ENCODE results near the gene PACRG.

PACRG gene

DNA sequence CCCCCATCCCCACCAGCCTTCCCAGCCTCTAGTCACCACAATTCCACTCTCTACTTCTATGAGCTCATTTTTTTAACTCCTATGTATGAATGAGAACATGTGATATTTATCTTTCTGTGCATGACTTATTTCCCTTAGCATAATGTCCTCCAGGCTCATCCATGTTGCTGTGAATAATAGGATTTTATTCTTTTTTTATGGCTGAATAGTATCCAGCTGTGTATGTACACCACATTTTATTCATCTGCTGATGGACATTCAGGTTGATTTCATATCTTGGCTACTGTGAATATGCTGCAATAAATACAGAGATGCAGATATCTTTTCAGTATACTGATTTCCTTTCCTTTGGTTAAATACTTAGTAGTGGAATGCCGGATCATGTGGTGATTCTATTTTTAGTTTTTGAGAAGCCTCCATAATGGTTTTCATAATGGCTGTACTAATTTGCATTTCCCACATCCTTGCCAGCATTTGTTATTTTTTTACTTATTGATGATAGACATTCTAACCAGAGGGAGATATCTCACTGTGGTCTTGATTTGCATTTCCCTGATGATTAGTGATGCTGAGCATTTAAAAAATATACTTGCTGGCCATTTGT is 194.9 kb downstream of the PACRG start:
- H3K9me3 Mint-ChIP-seq = peaks cover 19 to 21% of the 10 kb centered on the region in 2 donors

DNA sequence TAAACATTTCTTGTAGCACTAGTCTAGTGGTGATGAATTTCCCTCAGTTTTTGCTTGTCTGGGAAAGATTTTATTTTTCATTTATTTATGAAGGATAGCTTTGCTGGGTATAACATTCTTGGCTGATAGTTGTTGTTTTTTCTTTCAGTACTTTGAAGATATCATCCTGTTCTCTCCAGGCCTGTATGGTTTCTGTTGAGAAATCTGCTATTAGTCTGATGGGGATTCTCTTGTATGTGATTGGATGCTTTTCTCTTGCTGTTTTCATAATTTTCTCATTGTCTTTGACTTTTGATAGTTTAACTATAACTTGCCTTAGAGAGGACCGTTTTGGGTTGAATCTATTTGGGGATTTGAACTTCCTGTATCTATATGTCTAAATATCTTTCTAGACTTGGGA is 207.1 kb downstream of the PACRG start:
- Mint-ChIP-seq H3K36me3 (peaks cover 0 to 3% of the 10 kb centered on the region in 2 donors), H3K27me3 (no peaks in the 10 kb centered on the region), H3K4me1 (no peaks in the 10 kb centered on the region), H3K4me3 (no peak overlapping the region), H3K9me3 (peaks cover 13 to 22% of the 10 kb centered on the region in 2 donors), H3K27ac (no peak overlapping the region)
- ATAC-seq (replicated peaks) (no peak), DNase-seq (no peak)

More for the DNA sequence above, 194.9 kb downstream of the PACRG start:
- no peak for DNase-seq
- no peak for ATAC-seq (replicated peaks)
- Mint-ChIP-seq H3K36me3 (peaks cover 0 to 2% of the 10 kb centered on the region in 2 donors), H3K4me1 (no peaks in the 10 kb centered on the region), H3K27ac (no peak overlapping the region), H3K27me3 (no peaks in the 10 kb centered on the region), H3K4me3 (no peak overlapping the region)

DNA sequence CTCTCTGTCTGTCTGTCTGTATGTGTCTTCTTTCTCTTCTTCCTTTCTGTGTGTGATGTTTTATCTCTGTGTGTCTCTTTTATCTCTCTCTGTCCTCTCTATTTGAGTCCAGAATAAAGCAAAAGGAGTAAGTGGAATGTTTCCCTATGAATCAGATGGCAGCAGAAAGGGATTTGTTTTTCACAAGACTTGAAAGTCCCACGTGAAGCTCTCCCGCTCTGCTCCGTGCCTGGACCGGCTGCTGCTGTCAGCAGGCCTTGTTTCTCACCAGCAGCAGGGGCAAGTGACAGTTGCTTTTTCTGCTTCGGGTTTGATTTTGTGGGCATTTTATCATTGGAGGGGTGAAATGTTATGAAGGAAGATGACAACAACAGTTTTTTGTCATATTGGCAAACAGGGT is 212.7 kb downstream of the PACRG start:
- Mint-ChIP-seq H3K27ac (no peak overlapping the region), H3K27me3 (no peaks in the 10 kb centered on the region), H3K36me3 (no peaks in the 10 kb centered on the region), H3K9me3 (peaks cover 16 to 18% of the 10 kb centered on the region in 2 donors), H3K4me1 (no peaks in the 10 kb centered on the region), H3K4me3 (no peak overlapping the region)
- DNase-seq (no peak), ATAC-seq (replicated peaks) (no peak)

DNA sequence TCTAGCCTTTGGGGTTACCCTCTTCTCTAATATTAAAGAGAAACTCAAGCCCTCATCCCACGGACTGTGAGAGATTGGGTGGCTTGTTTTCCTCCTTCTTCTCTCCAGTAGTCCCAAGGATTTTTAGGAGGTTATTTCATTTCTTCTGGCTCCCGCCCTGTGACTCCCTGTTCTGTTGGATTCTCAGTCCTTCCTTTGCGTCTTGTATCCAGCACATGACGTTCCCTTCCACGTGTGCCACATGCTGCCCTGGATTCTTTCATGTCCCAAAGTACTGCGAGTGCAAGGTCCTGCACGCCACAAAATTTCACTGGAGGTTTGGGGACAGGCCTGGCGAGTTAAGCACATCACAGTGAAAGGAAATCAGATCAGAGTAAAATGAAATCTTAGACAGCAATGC is 213.4 kb downstream of the PACRG start:
- peaks cover 15 to 17% of the 10 kb centered on the region in 2 donors for H3K9me3 Mint-ChIP-seq

DNA sequence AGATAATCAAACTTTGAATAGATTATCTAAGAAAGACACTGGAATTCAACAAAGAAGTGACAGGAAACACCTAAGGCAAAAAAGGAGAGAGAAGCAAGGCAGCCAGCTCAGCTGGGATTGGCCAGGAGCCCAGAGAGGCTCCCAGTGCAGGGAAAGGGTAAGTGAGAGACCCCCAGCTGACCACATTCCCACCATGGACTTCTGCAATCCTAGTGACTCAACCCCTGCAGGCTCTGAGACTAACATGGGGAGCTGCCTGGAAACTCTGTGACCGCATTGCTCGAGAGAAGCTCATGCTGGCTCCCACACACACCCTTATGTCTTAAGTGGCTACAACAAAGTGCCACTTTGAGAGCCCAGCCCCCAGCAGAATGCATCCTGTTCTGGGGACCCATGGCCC is 215.1 kb downstream of the PACRG start:
- H3K36me3 Mint-ChIP-seq = no peaks in the 10 kb centered on the region
- H3K4me1 Mint-ChIP-seq = no peaks in the 10 kb centered on the region
- no peak for ATAC-seq (replicated peaks)
- H3K27me3 Mint-ChIP-seq = no peaks in the 10 kb centered on the region
- no peak overlapping the region for H3K4me3 Mint-ChIP-seq
- H3K27ac Mint-ChIP-seq = no peak overlapping the region
- peaks cover 17 to 18% of the 10 kb centered on the region in 2 donors for H3K9me3 Mint-ChIP-seq
- no peak for DNase-seq

More for the DNA sequence above, 213.4 kb downstream of the PACRG start:
- Mint-ChIP-seq H3K27me3 (no peaks in the 10 kb centered on the region), H3K27ac (no peak overlapping the region), H3K36me3 (no peaks in the 10 kb centered on the region), H3K4me3 (no peak overlapping the region), H3K4me1 (no peaks in the 10 kb centered on the region)
- ATAC-seq (replicated peaks) (no peak), DNase-seq (no peak)

DNA sequence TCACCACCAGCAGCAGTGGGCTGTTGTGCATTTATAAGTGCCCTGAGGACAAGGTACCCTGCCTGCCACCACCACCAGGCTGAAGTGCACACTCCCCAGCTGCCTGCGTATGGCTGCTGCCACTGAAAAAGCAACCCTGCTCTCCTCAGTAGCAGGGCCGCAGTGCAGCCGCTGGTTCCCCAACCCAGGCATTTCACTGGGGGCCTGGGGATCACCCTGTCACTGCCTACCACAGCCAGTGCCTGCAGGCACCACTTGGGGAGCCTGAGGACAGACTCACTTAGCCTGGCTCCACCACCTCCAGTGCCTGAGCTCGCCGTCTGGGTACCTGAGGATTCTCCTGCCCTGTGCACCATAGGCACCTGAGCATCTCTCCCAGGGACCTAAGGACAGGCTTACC is 215.6 kb downstream of the PACRG start:
- Mint-ChIP-seq H3K36me3 (no peaks in the 10 kb centered on the region), H3K27ac (no peak overlapping the region), H3K27me3 (no peaks in the 10 kb centered on the region), H3K4me3 (no peak overlapping the region), H3K9me3 (peaks cover 16 to 20% of the 10 kb centered on the region in 2 donors), H3K4me1 (no peaks in the 10 kb centered on the region)
- no peak for ATAC-seq (replicated peaks)
- no peak for DNase-seq

DNA sequence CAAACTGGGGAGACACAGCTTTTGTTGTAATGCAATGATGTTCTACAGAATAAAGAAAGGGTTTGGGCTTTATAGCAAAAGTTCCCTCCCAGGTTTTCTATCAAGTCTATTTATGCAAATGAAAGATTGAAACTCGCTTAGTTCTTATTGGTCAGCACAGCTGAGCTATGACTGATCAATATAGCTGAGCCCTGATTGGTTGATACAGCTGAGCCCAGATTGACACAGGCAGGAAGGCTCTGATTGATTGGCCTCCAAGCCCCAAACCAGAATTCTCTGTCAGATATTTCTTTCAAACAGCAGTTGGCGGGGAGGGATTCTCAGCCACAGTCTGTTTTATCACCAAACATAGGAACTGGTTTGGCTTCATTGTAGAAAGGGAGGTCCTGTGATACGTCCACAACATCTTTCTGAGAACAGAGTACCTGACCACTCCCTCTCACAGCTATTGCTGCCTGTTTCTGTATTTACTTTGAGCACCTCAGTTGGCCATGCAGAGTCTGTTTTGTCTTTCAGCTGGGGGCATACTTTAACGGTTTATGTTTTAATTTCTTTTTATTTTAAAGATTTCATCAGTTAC is 223.5 kb downstream of the PACRG start:
- DNase-seq = no peak
- no peaks in the 10 kb centered on the region for H3K4me1 Mint-ChIP-seq
- H3K4me3 Mint-ChIP-seq = no peak overlapping the region
- ATAC-seq (replicated peaks) = no peak
- H3K27me3 Mint-ChIP-seq = no peaks in the 10 kb centered on the region
- no peak overlapping the region for H3K27ac Mint-ChIP-seq
- peaks cover 3 to 6% of the 10 kb centered on the region in 2 donors for H3K9me3 Mint-ChIP-seq
- no peaks in the 10 kb centered on the region for H3K36me3 Mint-ChIP-seq

DNA sequence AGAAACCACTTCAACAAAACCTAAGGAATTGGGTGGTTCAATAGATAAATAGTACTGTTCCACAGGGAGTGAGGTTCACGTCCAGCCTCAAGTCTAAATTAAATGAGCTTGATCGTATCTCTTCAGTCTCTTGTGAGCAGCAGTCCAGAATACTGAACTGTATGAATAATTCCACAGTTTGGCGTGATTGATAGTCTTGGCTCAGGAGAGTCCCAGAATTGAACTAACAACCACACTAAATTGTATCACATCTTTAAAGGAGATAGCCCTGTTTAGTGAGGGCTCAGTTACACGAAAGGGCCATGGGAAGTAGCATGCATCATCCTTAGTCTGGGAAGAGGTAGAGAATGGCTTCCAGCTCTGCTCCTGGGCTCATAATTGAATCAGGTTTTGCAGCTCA is 224.6 kb downstream of the PACRG start:
- no peak overlapping the region for H3K4me3 Mint-ChIP-seq
- H3K36me3 Mint-ChIP-seq = no peaks in the 10 kb centered on the region
- DNase-seq = no peak
- H3K4me1 Mint-ChIP-seq = no peaks in the 10 kb centered on the region
- H3K27ac Mint-ChIP-seq = no peak overlapping the region
- ATAC-seq (replicated peaks) = no peak
- H3K27me3 Mint-ChIP-seq = no peaks in the 10 kb centered on the region
- H3K9me3 Mint-ChIP-seq = peaks cover 1 to 3% of the 10 kb centered on the region in 2 donors

DNA sequence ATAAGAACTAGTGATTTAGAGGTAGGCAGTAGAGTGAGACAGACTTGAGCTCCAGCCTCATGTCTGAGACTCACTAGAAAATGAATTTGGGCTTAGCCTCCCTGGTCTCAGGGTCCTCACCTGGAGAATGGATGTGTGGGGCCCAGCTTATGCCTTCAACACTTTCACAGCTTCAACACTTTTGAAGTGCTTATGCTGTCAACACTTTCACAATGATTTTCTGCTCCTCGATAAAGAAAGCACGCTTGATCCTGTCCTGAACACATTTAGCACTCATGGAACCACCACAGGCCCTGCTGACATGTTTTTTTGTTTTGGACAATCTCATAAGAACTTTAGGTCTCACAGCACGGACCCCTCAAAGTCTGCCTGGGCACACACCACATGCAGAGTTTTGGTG is 229.3 kb downstream of the PACRG start:
- Mint-ChIP-seq H3K4me1 (no peaks in the 10 kb centered on the region), H3K9me3 (peaks cover 5 to 8% of the 10 kb centered on the region in 2 donors)

DNA sequence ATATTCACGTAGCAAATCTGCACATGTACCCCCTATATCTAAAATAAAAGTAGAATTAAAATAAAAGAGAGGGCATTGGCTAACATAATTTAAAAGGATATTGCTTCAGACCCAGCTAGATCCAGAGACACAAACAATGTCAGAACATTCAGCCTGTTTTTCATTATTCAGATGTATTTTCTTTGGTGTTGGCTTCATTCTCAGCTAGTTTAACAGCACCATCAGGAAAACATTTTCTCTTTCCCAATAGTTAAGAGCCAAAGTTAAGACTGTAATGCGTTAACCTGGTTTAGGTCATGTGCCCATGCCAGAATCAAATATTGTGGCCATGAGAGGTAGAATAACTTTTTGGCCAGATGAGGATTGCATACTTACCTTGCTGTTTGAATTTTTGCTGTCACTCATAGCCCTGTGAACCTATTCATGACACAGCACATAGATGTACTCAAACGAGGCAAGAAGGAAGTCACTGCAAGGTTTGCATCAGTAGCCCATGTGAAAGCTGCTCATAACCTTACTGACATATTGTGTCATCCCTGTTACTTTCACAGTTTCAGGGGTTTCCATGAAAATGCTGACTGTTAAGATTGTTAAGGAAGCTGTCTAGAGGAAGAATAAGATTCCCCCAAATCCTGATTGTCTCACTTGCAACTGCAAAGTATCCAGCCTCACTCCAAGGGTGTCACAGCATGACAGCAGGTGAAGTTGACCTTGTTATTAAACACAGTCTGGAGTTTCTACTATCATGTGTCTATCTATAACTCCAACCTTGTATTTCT is 233.1 kb downstream of the PACRG start:
- no peak for DNase-seq
- no peaks in the 10 kb centered on the region for H3K27me3 Mint-ChIP-seq
- H3K9me3 Mint-ChIP-seq = peaks cover 7 to 9% of the 10 kb centered on the region in 2 donors
- no peak overlapping the region for H3K4me3 Mint-ChIP-seq
- ATAC-seq (replicated peaks) = no peak
- H3K36me3 Mint-ChIP-seq = no peaks in the 10 kb centered on the region
- no peaks in the 10 kb centered on the region for H3K4me1 Mint-ChIP-seq
- H3K27ac Mint-ChIP-seq = no peak overlapping the region

More for the DNA sequence above, 229.3 kb downstream of the PACRG start:
- no peak for DNase-seq
- Mint-ChIP-seq H3K36me3 (no peaks in the 10 kb centered on the region), H3K27me3 (no peaks in the 10 kb centered on the region), H3K4me3 (no peak overlapping the region), H3K27ac (no peak overlapping the region)
- ATAC-seq (replicated peaks) = no peak

DNA sequence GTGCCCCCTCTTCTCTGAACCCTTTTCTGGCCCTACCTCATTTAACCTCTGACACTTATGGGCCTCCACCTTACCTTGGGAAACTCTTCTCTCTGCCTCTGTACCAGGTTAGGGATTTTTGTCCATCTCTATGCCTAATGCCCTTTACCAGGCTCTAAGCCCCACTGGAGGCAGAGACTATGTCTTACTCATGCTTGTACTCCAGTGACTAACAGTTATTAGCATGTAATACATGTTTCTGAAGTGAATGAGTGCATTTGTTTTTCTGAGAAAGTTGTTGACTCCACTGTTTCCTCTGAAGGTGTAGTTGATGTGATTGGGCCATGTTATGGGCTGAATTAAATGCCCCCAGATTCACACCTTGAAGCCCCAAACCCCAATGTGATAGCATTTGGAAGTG is 234.3 kb downstream of the PACRG start:
- peaks cover 7 to 9% of the 10 kb centered on the region in 2 donors for H3K9me3 Mint-ChIP-seq

DNA sequence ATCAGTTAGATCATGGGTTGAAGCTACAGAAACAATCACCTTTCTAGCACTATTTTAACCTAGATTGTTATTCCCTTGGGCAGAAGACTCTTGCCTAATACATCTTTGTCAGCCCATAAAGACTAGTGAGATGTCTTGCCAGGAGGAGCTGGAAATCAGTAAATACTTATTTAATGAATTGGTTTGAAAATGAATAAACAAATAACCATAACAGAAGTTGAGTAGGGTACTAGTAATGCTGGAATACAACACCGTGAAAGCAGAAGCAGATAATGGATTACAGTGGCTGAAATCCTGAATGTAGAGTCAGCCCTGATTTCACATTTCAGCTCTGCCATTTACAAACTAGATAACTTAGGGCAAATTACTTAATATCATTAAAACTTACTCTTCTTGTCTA is 236.1 kb downstream of the PACRG start:
- no peak for DNase-seq
- no peaks in the 10 kb centered on the region for H3K27me3 Mint-ChIP-seq
- no peaks in the 10 kb centered on the region for H3K36me3 Mint-ChIP-seq
- no peak overlapping the region for H3K4me3 Mint-ChIP-seq
- no peaks in the 10 kb centered on the region for H3K4me1 Mint-ChIP-seq
- no peak overlapping the region for H3K27ac Mint-ChIP-seq
- no peak for ATAC-seq (replicated peaks)
- H3K9me3 Mint-ChIP-seq = peaks cover 7 to 9% of the 10 kb centered on the region in 2 donors

More for the DNA sequence above, 234.3 kb downstream of the PACRG start:
- Mint-ChIP-seq H3K4me1 (no peaks in the 10 kb centered on the region), H3K4me3 (no peak overlapping the region), H3K27ac (no peak overlapping the region), H3K27me3 (no peaks in the 10 kb centered on the region), H3K36me3 (no peaks in the 10 kb centered on the region)
- ATAC-seq (replicated peaks) (no peak), DNase-seq (no peak)

DNA sequence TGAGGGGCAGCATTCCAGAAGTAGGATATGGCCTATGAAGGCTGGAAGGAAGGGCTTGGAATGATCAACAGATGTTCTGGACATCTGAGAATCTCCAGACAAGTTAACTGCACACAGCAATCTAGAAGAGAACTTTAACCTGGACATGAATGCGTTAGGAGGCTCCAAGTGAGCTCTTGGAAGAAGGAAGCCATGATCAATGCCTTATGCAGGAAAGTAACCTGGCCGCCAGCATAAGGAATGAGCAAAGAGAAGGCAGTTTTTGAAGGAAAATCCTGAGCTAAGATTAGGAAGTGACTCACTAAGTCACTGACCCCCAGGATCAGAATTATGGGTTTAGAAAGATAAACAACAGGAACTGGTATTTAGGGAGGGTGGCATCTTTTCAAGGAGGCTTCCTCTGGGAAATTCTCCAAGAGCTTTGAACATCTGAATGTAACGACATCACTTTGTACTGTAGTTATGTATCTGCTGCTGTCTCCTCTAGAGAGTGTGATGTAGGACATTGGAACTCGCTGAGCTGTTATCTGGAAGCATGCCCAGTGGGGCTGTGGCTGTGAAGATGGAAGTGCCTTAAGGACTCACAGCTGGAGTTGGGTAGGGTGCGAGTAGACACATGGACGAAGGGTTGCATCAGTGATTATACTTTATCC is 236.8 kb downstream of the PACRG start:
- H3K4me1 Mint-ChIP-seq = no peaks in the 10 kb centered on the region
- DNase-seq = no peak

DNA sequence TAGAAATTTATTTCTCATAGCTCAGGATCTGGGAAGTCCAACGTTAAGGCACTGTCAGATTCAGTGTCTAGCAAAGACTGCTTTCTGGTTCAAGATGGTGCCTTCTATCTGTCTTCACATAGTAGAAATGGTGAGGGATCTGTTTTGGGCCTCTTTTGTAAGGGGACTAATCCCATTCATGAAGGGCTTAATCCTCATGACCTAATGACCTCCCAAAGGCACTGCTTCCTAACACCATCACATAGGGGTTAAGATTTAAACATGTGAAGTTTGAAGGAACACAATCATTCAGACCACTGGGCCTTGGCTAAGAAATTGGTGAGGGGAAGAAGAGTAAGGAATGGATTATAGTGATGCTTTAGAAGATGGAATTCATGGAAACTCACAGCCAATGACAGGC is 237.6 kb downstream of the PACRG start:
- Mint-ChIP-seq H3K9me3 (peaks cover 7 to 9% of the 10 kb centered on the region in 2 donors), H3K4me3 (no peak overlapping the region), H3K27ac (no peak overlapping the region), H3K36me3 (no peaks in the 10 kb centered on the region), H3K4me1 (no peaks in the 10 kb centered on the region), H3K27me3 (no peaks in the 10 kb centered on the region)
- no peak for ATAC-seq (replicated peaks)
- no peak for DNase-seq

More for the DNA sequence above, 236.8 kb downstream of the PACRG start:
- ATAC-seq (replicated peaks) = no peak
- H3K36me3 Mint-ChIP-seq = no peaks in the 10 kb centered on the region
- H3K27me3 Mint-ChIP-seq = no peaks in the 10 kb centered on the region
- H3K4me3 Mint-ChIP-seq = no peak overlapping the region
- peaks cover 7 to 9% of the 10 kb centered on the region in 2 donors for H3K9me3 Mint-ChIP-seq
- no peak overlapping the region for H3K27ac Mint-ChIP-seq
